Measurements from ENCODE around the gene FCSK. TPM values are rescaled to one million over a fixed set of nuclear protein-coding genes. Genes with fewer than 3 reads are reported as not detected.

Gene FCSK
- total RNA-seq, 2 donors from 2014 or later, result 8.2 to 13.9 TPM

DNA sequence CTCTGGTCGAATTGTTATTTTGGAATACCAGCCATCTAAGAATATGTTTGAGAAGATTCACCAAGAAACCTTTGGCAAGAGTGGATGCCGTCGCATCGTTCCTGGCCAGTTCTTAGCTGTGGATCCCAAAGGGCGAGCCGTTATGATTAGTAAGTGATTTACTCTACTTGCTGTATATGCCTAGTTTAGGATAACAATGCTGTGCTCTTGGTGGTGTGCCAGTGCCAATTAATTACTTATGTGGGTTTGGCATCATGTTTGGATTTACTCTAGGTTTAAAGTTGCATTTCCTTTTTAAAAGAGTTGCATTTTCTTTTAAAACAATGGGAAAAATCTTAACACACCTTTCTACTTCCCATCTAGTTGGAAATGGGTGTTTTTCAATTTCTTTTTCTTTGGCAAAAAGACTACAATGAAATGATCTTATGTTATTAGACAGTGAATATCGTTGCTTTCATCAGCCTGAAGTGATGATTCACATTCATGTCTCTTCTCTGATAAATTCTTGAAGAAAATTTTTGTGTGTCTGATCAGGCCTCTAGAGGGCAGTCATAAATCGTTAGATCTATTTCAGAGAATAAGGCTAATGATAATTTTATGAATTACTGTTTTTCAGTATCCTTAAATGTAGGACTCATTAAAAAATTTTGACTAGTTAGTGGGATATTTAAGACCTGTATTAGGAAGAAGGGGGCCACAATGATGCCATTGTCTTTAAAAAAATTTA, 74.8 kb downstream of the FCSK start:
- H3K27me3 Mint-ChIP-seq, result no peaks in the 10 kb centered on the region
- ATAC-seq (replicated peaks), result no peak
- no peaks in the 10 kb centered on the region for H3K9me3 Mint-ChIP-seq
- H3K27ac Mint-ChIP-seq, result peak overlapping the region; percentile 38
- peaks cover 28% of the 10 kb centered on the region for H3K4me1 Mint-ChIP-seq
- H3K36me3 Mint-ChIP-seq (ENCODE audit: low read depth), result peaks cover 100% of the 10 kb centered on the region
- peak overlapping the region; percentile 100 for H3K4me3 Mint-ChIP-seq

Other genes with a start within 250 kb of the FCSK start
- 10 to 100 TPM; 19.2 to 33.6 TPM for gene EXOSC6, start 202.7 kb upstream of the FCSK start, total RNA-seq
- gene AARS1, start 165.1 kb upstream of the FCSK start, total RNA-seq, result 10 to 100 TPM; 52.1 to 80.6 TPM
- gene DDX19B, start 155.4 kb upstream of the FCSK start, total RNA-seq, result 10 to 100 TPM; 35.2 to 35.4 TPM
- gene DDX19A, start 107.7 kb upstream of the FCSK start, total RNA-seq, result 10 to 100 TPM; 40.3 to 52.6 TPM
- gene ST3GAL2, start 15.5 kb upstream of the FCSK start, total RNA-seq, result 10 to 100 TPM; 14.5 to 18.6 TPM
- 10 to 100 TPM; 31.2 to 31.5 TPM for gene COG4, start 69.0 kb downstream of the FCSK start, total RNA-seq
- 100 to 1,000 TPM; 343 to 576 TPM for gene SF3B3, start 69.2 kb downstream of the FCSK start, total RNA-seq
- not detected for gene IL34, start 192.0 kb downstream of the FCSK start, total RNA-seq
- gene MTSS2, start 231.5 kb downstream of the FCSK start, total RNA-seq, result under 1 TPM; 0.11 to 0.67 TPM